ENCODE measurements around the gene EPX.
A peak's percentile ranks its signal among the peaks of the same experiment; 100 is the strongest.

EPX gene

GRCh38 chr17:58249270-58250133 lies 57.0 kb downstream of the EPX start:
- Histone ChIP-seq H3K9ac (ENCODE audit: low read depth, low read length, poor library complexity) (peak overlapping the region; percentile 87), H3K18ac (ENCODE audit: low read length) (peak overlapping the region; percentile 95), H2BK12ac (ENCODE audit: low read length) (peak overlapping the region; percentile 60), H2AFZ (ENCODE audit: low read length) (peak overlapping the region; percentile 96), H3K27me3 (ENCODE audit: control insufficient read depth in 3 of 3, insufficient read depth in 3 of 3, low read depth in 1 of 3, low read length in 3 of 3) (peaks cover 8 to 86% (median 49%) of the 10 kb centered on the region in 3 experiments), H2BK120ac (ENCODE audit: low read depth, low read length) (no peak overlapping the region), H2BK15ac (ENCODE audit: low read length) (peak overlapping the region; percentile 62), H2BK5ac (ENCODE audit: low read length) (no peak overlapping the region), H3K4me1 (ENCODE audit: control insufficient read depth in 2 of 2, insufficient read depth in 1 of 2, low read depth in 1 of 2, low read length in 2 of 2) (peaks cover 1% of the 10 kb centered on the region in 2 donors), H4K8ac (ENCODE audit: low read depth, low read length) (no peak overlapping the region), H3K27ac (replicated peaks; ENCODE audit: low read length) (no peak overlapping the region), H3K14ac (ENCODE audit: low read length) (peak overlapping the region; percentile 22), H3K36me3 (replicated peaks in 1 of 2; ENCODE audit: control insufficient read depth in 2 of 2, insufficient read depth in 2 of 2, low read length in 2 of 2) (no peaks in the 10 kb centered on the region), H3K4me2 (ENCODE audit: insufficient read depth, low read length, poor library complexity, severe bottlenecking) (peak overlapping the region; percentile 66), H3K23ac (ENCODE audit: low read depth, low read length, poor library complexity) (peak overlapping the region; percentile 62), H3K79me1 (ENCODE audit: low read depth, low read length) (no peaks in the 10 kb centered on the region), H4K91ac (ENCODE audit: low read depth, low read length, poor library complexity) (no peak overlapping the region), H3K9me3 (replicated peaks in 1 of 2; ENCODE audit: control insufficient read depth in 2 of 2, insufficient read depth in 1 of 2, low read depth in 1 of 2, low read length in 2 of 2) (peaks cover 5 to 8% of the 10 kb centered on the region in 2 donors), H3K4me3 (ENCODE audit: low read length in 2 of 2) (peak overlapping the region; percentile 38 to 72), H2AK5ac (ENCODE audit: low read depth, low read length) (peak overlapping the region; percentile 66), H3K4ac (ENCODE audit: low read length) (peak overlapping the region; percentile 85)
- no CpG with 5 or more reads among the region's 57 CpGs for WGBS, 2 donors (ENCODE audit: extremely low coverage in 2 of 2, insufficient read length in 2 of 2, insufficient replicate concordance in 1 of 2)
- peak; percentile 61 for DNase-seq (ENCODE audit: low spot score)

GRCh38 chr17:58250344-58251011 lies 58.0 kb downstream of the EPX start:
- Histone ChIP-seq H2AK5ac (ENCODE audit: low read depth, low read length) (no peak overlapping the region), H3K9ac (ENCODE audit: low read depth, low read length, poor library complexity) (no peak overlapping the region), H3K4me3 (ENCODE audit: low read length in 2 of 2) (no peak overlapping the region), H2BK15ac (ENCODE audit: low read length) (no peak overlapping the region), H3K27ac (replicated peaks; ENCODE audit: low read length) (no peak overlapping the region), H2AFZ (ENCODE audit: low read length) (peak overlapping the region; percentile 96), H4K8ac (ENCODE audit: low read depth, low read length) (no peak overlapping the region), H3K18ac (ENCODE audit: low read length) (no peak overlapping the region), H2BK5ac (ENCODE audit: low read length) (no peak overlapping the region), H3K23ac (ENCODE audit: low read depth, low read length, poor library complexity) (no peak overlapping the region), H3K4me1 (ENCODE audit: control insufficient read depth in 2 of 2, insufficient read depth in 1 of 2, low read depth in 1 of 2, low read length in 2 of 2) (peaks cover 1% of the 10 kb centered on the region in 2 donors), H3K79me1 (ENCODE audit: low read depth, low read length) (no peaks in the 10 kb centered on the region), H3K4me2 (ENCODE audit: insufficient read depth, low read length, poor library complexity, severe bottlenecking) (no peak overlapping the region), H3K14ac (ENCODE audit: low read length) (no peak overlapping the region), H3K27me3 (ENCODE audit: control insufficient read depth in 3 of 3, insufficient read depth in 3 of 3, low read depth in 1 of 3, low read length in 3 of 3) (peaks cover 8 to 85% (median 53%) of the 10 kb centered on the region in 3 experiments), H2BK120ac (ENCODE audit: low read depth, low read length) (no peak overlapping the region), H3K4ac (ENCODE audit: low read length) (no peak overlapping the region), H2BK12ac (ENCODE audit: low read length) (no peak overlapping the region), H4K91ac (ENCODE audit: low read depth, low read length, poor library complexity) (no peak overlapping the region), H3K9me3 (replicated peaks in 1 of 2; ENCODE audit: control insufficient read depth in 2 of 2, insufficient read depth in 1 of 2, low read depth in 1 of 2, low read length in 2 of 2) (peaks cover 5 to 8% of the 10 kb centered on the region in 2 donors), H3K36me3 (replicated peaks in 1 of 2; ENCODE audit: control insufficient read depth in 2 of 2, insufficient read depth in 2 of 2, low read length in 2 of 2) (no peaks in the 10 kb centered on the region)
- no peak for DNase-seq (ENCODE audit: low spot score)
- WGBS, 2 donors (ENCODE audit: extremely low coverage in 2 of 2, insufficient read length in 2 of 2, insufficient replicate concordance in 1 of 2) = no CpG with 5 or more reads among the region's 12 CpGs

GRCh38 chr17:58252141-58252540 lies 59.6 kb downstream of the EPX start:
- WGBS, 2 donors (ENCODE audit: extremely low coverage in 2 of 2, insufficient read length in 2 of 2, insufficient replicate concordance in 1 of 2) = no CpG with 5 or more reads among the region's 9 CpGs
- H3K4ac ChIP-seq (ENCODE audit: low read length) = no peak overlapping the region
- peaks cover 5 to 8% of the 10 kb centered on the region in 2 donors for H3K9me3 ChIP-seq (replicated peaks in 1 of 2; ENCODE audit: control insufficient read depth in 2 of 2, insufficient read depth in 1 of 2, low read depth in 1 of 2, low read length in 2 of 2)
- no peak overlapping the region for H3K4me2 ChIP-seq (ENCODE audit: insufficient read depth, low read length, poor library complexity, severe bottlenecking)
- H2BK120ac ChIP-seq (ENCODE audit: low read depth, low read length) = peak overlapping the region; percentile 10
- peaks cover 8 to 75% (median 48%) of the 10 kb centered on the region in 3 experiments for H3K27me3 ChIP-seq (ENCODE audit: control insufficient read depth in 3 of 3, insufficient read depth in 3 of 3, low read depth in 1 of 3, low read length in 3 of 3)
- H2BK15ac ChIP-seq (ENCODE audit: low read length) = no peak overlapping the region
- peak overlapping the region; percentile 75 for H3K23ac ChIP-seq (ENCODE audit: low read depth, low read length, poor library complexity)
- H3K18ac ChIP-seq (ENCODE audit: low read length) = peak overlapping the region; percentile 50
- no peak overlapping the region for H4K8ac ChIP-seq (ENCODE audit: low read depth, low read length)
- H2BK5ac ChIP-seq (ENCODE audit: low read length) = no peak overlapping the region
- no peak for DNase-seq (ENCODE audit: low spot score)
- H3K9ac ChIP-seq (ENCODE audit: low read depth, low read length, poor library complexity) = no peak overlapping the region
- H2BK12ac ChIP-seq (ENCODE audit: low read length) = no peak overlapping the region
- no peak overlapping the region for H3K14ac ChIP-seq (ENCODE audit: low read length)
- H2AFZ ChIP-seq (ENCODE audit: low read length) = no peak overlapping the region
- H3K79me1 ChIP-seq (ENCODE audit: low read depth, low read length) = no peaks in the 10 kb centered on the region
- H3K4me3 ChIP-seq (ENCODE audit: low read length in 2 of 2) = no peak overlapping the region
- H4K91ac ChIP-seq (ENCODE audit: low read depth, low read length, poor library complexity) = no peak overlapping the region
- H3K36me3 ChIP-seq (replicated peaks in 1 of 2; ENCODE audit: control insufficient read depth in 2 of 2, insufficient read depth in 2 of 2, low read length in 2 of 2) = no peaks in the 10 kb centered on the region
- peak overlapping the region; percentile 52 for H2AK5ac ChIP-seq (ENCODE audit: low read depth, low read length)
- no peak overlapping the region for H3K27ac ChIP-seq (replicated peaks; ENCODE audit: low read length)
- peaks cover 1% of the 10 kb centered on the region in 2 donors for H3K4me1 ChIP-seq (ENCODE audit: control insufficient read depth in 2 of 2, insufficient read depth in 1 of 2, low read depth in 1 of 2, low read length in 2 of 2)

GRCh38 chr17:58253082-58253481 lies 60.6 kb downstream of the EPX start:
- H4K91ac ChIP-seq (ENCODE audit: low read depth, low read length, poor library complexity) = no peak overlapping the region
- no peaks in the 10 kb centered on the region for H3K79me1 ChIP-seq (ENCODE audit: low read depth, low read length)
- 100% methylated on average over 1 of the region's 3 CpGs for WGBS, 2 donors (ENCODE audit: extremely low coverage in 2 of 2, insufficient read length in 2 of 2, insufficient replicate concordance in 1 of 2)
- peaks cover 5 to 8% of the 10 kb centered on the region in 2 donors for H3K9me3 ChIP-seq (replicated peaks in 1 of 2; ENCODE audit: control insufficient read depth in 2 of 2, insufficient read depth in 1 of 2, low read depth in 1 of 2, low read length in 2 of 2)
- H3K4ac ChIP-seq (ENCODE audit: low read length) = no peak overlapping the region
- H3K4me3 ChIP-seq (ENCODE audit: low read length in 2 of 2) = no peak overlapping the region
- H3K14ac ChIP-seq (ENCODE audit: low read length) = no peak overlapping the region
- H2BK15ac ChIP-seq (ENCODE audit: low read length) = no peak overlapping the region
- no peak overlapping the region for H2BK120ac ChIP-seq (ENCODE audit: low read depth, low read length)
- H3K27me3 ChIP-seq (ENCODE audit: control insufficient read depth in 3 of 3, insufficient read depth in 3 of 3, low read depth in 1 of 3, low read length in 3 of 3) = peaks cover 8 to 67% (median 41%) of the 10 kb centered on the region in 3 experiments
- no peak overlapping the region for H2BK12ac ChIP-seq (ENCODE audit: low read length)
- H3K4me2 ChIP-seq (ENCODE audit: insufficient read depth, low read length, poor library complexity, severe bottlenecking) = no peak overlapping the region
- no peak for DNase-seq (ENCODE audit: low spot score)
- no peak overlapping the region for H3K23ac ChIP-seq (ENCODE audit: low read depth, low read length, poor library complexity)
- peaks cover 1% of the 10 kb centered on the region in 2 donors for H3K4me1 ChIP-seq (ENCODE audit: control insufficient read depth in 2 of 2, insufficient read depth in 1 of 2, low read depth in 1 of 2, low read length in 2 of 2)
- H2BK5ac ChIP-seq (ENCODE audit: low read length) = no peak overlapping the region
- no peak overlapping the region for H4K8ac ChIP-seq (ENCODE audit: low read depth, low read length)
- H3K36me3 ChIP-seq (replicated peaks in 1 of 2; ENCODE audit: control insufficient read depth in 2 of 2, insufficient read depth in 2 of 2, low read length in 2 of 2) = no peaks in the 10 kb centered on the region
- H3K18ac ChIP-seq (ENCODE audit: low read length) = no peak overlapping the region
- no peak overlapping the region for H2AFZ ChIP-seq (ENCODE audit: low read length)
- H3K27ac ChIP-seq (replicated peaks; ENCODE audit: low read length) = no peak overlapping the region
- no peak overlapping the region for H3K9ac ChIP-seq (ENCODE audit: low read depth, low read length, poor library complexity)
- no peak overlapping the region for H2AK5ac ChIP-seq (ENCODE audit: low read depth, low read length)
